IMR-90 (cell line): Measurements from ENCODE around the gene BTN1A1. TPM values are rescaled to one million over a fixed set of nuclear protein-coding genes. Genes with fewer than 3 reads are reported as not detected.

Experiments used
- ATAC-seq: fragments of 200-7000 bp; cut with Tn5 transposase; 2 replicates; pipeline ENCODE4 v1.9.1; 2020; ENCODE audit warnings: low read depth, mild to moderate bottlenecking, moderate library complexity
- BruUV-seq: library from RNA; stranded (reverse); fragments of 400-500 nt; replicated peaks from 2 replicates; lab custom pipeline; 2021; lab: Mats Ljungman, UMichigan
- CTCF ChIA-PET: fragments of 300-600 bp; formaldehyde crosslinking; extraction: SDS; loops from one replicate; lab custom pipeline; 2021; ENCODE audit warnings: antibody characterized with exemption; lab: Yijun Ruan, JAX
- POLR2A ChIA-PET: fragments of 300-600 bp; sonication (Branson Sonifier 250); formaldehyde crosslinking; loops from one replicate; lab custom pipeline; 2022; ENCODE audit warnings: antibody characterized with exemption; ENCODE audit not compliant: unreplicated experiment; lab: Charles Lee
- DNase-seq: peaks from one replicate; pipeline ENCODE4 v3.0.0; 2013
- H2AFZ ChIP-seq: replicated peaks from 2 replicates; pipeline ENCODE3; 2013; ENCODE audit warnings: low read length, mild to moderate bottlenecking; ENCODE audit not compliant: poor library complexity
- H2AK5ac ChIP-seq: 2 replicates; pipeline ENCODE4 v1.6.1; 2013; ENCODE audit warnings: low read depth, low read length, inconsistent platforms
- H2AK9ac ChIP-seq: replicated peaks from 2 replicates; pipeline ENCODE3; 2013; ENCODE audit warnings: mild to moderate bottlenecking, low read depth, low read length, moderate library complexity; ENCODE audit not compliant: poor library complexity
- H2BK120ac ChIP-seq: 2 replicates; pipeline ENCODE4 v1.6.1; 2013; ENCODE audit warnings: low read depth, low read length, inconsistent platforms
- H2BK15ac ChIP-seq: 3 replicates; pipeline ENCODE4 v1.6.1; 2013; ENCODE audit warnings: low read depth, low read length, inconsistent platforms
- H2BK20ac ChIP-seq: 2 replicates; pipeline ENCODE4 v1.6.1; 2013; ENCODE audit warnings: low read depth, mild to moderate bottlenecking, inconsistent platforms, low read length, moderate library complexity
- H2BK5ac ChIP-seq: 2 replicates; pipeline ENCODE4 v1.6.1; 2013; ENCODE audit warnings: mild to moderate bottlenecking, low read depth, low read length, inconsistent platforms; ENCODE audit not compliant: poor library complexity, severe bottlenecking
- H3K14ac ChIP-seq: replicated peaks from 2 replicates; pipeline ENCODE4 v1.6.1; 2013; ENCODE audit warnings: low read depth, low read length, inconsistent platforms
- H3K18ac ChIP-seq: 2 replicates; pipeline ENCODE4 v1.6.1; 2013; ENCODE audit warnings: low read depth, low read length, control low read depth
- H3K23ac ChIP-seq: 2 replicates; pipeline ENCODE4 v1.6.1; 2013; ENCODE audit warnings: low read depth, low read length, inconsistent platforms
- H3K27ac ChIP-seq: 2 replicates; pipeline ENCODE4 v1.5.1; 2013; ENCODE audit warnings: mild to moderate bottlenecking, control low read depth, low read length; ENCODE audit not compliant: insufficient read depth
- H3K27me3 ChIP-seq: 2 replicates; pipeline ENCODE4 v1.6.1; 2013; ENCODE audit warnings: low read length; ENCODE audit not compliant: control insufficient read depth, insufficient read depth
- H3K36me3 ChIP-seq: 2 replicates; pipeline ENCODE4 v1.6.1; 2013; ENCODE audit warnings: low read length, mixed read lengths; ENCODE audit not compliant: control insufficient read depth, insufficient read depth
- H3K4ac ChIP-seq: 2 replicates; pipeline ENCODE4 v1.6.1; 2013; ENCODE audit warnings: low read depth, low read length, inconsistent platforms
- H3K4me1 ChIP-seq: 2 replicates; pipeline ENCODE4 v1.6.1; 2013; ENCODE audit warnings: low read length, mixed read lengths; ENCODE audit not compliant: control insufficient read depth, insufficient read depth
- H3K4me2 ChIP-seq: 2 replicates; pipeline ENCODE4 v1.6.1; 2013; ENCODE audit warnings: low read depth, mild to moderate bottlenecking, control low read depth, low read length, moderate library complexity
- H3K4me3 ChIP-seq: 2 replicates; pipeline ENCODE4 v1.5.1; 2013; ENCODE audit warnings: low read depth, mild to moderate bottlenecking, control low read depth, low read length, moderate library complexity; ENCODE audit not compliant: insufficient read depth
- H3K56ac ChIP-seq: 2 replicates; pipeline ENCODE4 v1.6.1; 2013; ENCODE audit warnings: low read length, inconsistent platforms; ENCODE audit not compliant: insufficient read depth; ENCODE audit errors: extremely low read depth
- H3K79me1 ChIP-seq, 2 experiments: 2 replicates each; pipeline ENCODE4 v1.6.1; 2013; ENCODE audit warnings: low read length in 2 of 2, inconsistent platforms in 1 of 2, low read depth in 1 of 2
- H3K9ac ChIP-seq: 2 replicates; pipeline ENCODE4 v1.6.1; 2013; ENCODE audit warnings: low read depth, low read length, control low read depth
- H3K9me1 ChIP-seq: 2 replicates; pipeline ENCODE4 v1.6.1; 2013; ENCODE audit warnings: low read length, inconsistent platforms; ENCODE audit not compliant: insufficient read depth
- H3K9me3 ChIP-seq: 2 replicates; pipeline ENCODE4 v1.6.1; 2013; ENCODE audit warnings: low read length; ENCODE audit not compliant: control insufficient read depth, insufficient read depth
- H4K20me1 ChIP-seq: 2 replicates; pipeline ENCODE4 v1.6.1; 2013; ENCODE audit warnings: low read length, inconsistent platforms; ENCODE audit not compliant: insufficient read depth
- H4K5ac ChIP-seq: 2 replicates; pipeline ENCODE4 v1.6.1; 2013; ENCODE audit warnings: mild to moderate bottlenecking, low read depth, low read length, control low read depth
- H4K8ac ChIP-seq, 2 experiments: 2 replicates each; pipeline ENCODE4 v1.6.1; 2013; ENCODE audit warnings: low read depth in 2 of 2, low read length in 2 of 2, control low read depth in 1 of 2, inconsistent platforms in 1 of 2
- H4K91ac ChIP-seq: 2 replicates; pipeline ENCODE4 v1.6.1; 2013; ENCODE audit warnings: low read depth, low read length, inconsistent platforms; ENCODE audit not compliant: insufficient read depth
- FOS ChIP-seq: fragments of 150-350 bp; IDR thresholded peaks from 2 replicates; pipeline ENCODE4 v1.6.1; 2016; ENCODE audit warnings: low read depth, low read length
- MXI1 ChIP-seq: IDR thresholded peaks from 2 replicates; pipeline ENCODE4 v1.6.1; 2012; ENCODE audit warnings: low read depth, mild to moderate bottlenecking, low read length, moderate library complexity, borderline replicate concordance
- USF2 ChIP-seq: fragments of 150-350 bp; IDR thresholded peaks from 2 replicates; pipeline ENCODE4 v1.6.1; 2017; ENCODE audit warnings: mild to moderate bottlenecking, antibody characterized with exemption, low read length, low read depth
- WGBS, 2 experiments: methylation state at CpG; one replicate each; pipeline versions ENCODE4 v1.1.5 to v1.1.7; 2013; ENCODE audit warnings: missing lambda C conversion rate in 2 of 2; ENCODE audit not compliant: insufficient read length in 1 of 2; ENCODE audit errors: extremely low coverage in 2 of 2; 5-methylcytosine and 5-hydroxymethylcytosine counted together
- dilution Hi-C: fragments of 300-500 bp; cut with HindIII; formaldehyde crosslinking; loops from one replicate; pipeline ENCODE4 v1.14.3; 2018; ENCODE audit warnings: low sequenced_read_pairs; ENCODE audit not compliant: unreplicated experiment
- in situ Hi-C: fragments of 300-500 bp; cut with MboI; formaldehyde crosslinking; loops from 3 replicates; pipeline ENCODE4 v1.14.3; 2019; ENCODE audit warnings: low sequenced_read_pairs, inconsistent platforms, mixed read lengths
- intact Hi-C: fragments of 100-400 bp; cut with micrococcal nuclease; formaldehyde crosslinking; loops from 2 replicates; pipeline ENCODE4 v1.10.0; 2022
- polyA plus RNA-seq, 3 experiments: library from polyadenylated mRNA; depleted of rRNA; stranded (reverse); fragments of >200 nt; gene quantifications; 2 replicates each; pipeline ENCODE4 v1.2.3, GENCODE V29; 2012; ENCODE audit warnings: low replicate concordance in 1 of 3
- total RNA-seq: library from RNA; depleted of rRNA; stranded (reverse); fragments of >200 nt; gene quantifications from 2 replicates; pipeline ENCODE4 v1.2.3, GENCODE V29; 2012

Gene BTN1A1
- total and polyA plus RNA-seq, 2 of the 4 experiments (the other 2 are of a cell fraction), result not detected

GRCh38 chr6:26478985-26479278 is 21.2 kb upstream of the BTN1A1 start:
- Histone ChIP-seq H3K36me3 (no peaks in the 10 kb centered on the region), H2AFZ (peak overlapping the region; percentile 45), H3K27me3 (no peaks in the 10 kb centered on the region), H3K4me1 (peaks cover 17% of the 10 kb centered on the region), H3K79me1 (peaks cover 4 to 19% of the 10 kb centered on the region in 2 experiments), H2BK20ac (0 out of 2 replicates have a peak overlapping the region, but pooled peaks have one; percentile 13), H3K56ac (no peak overlapping the region), H4K8ac (peak overlapping the region in 1 of 2 experiments; percentile 4; a peak in 2 of 4 replicates), H4K5ac (no peak overlapping the region), H2BK120ac (peak overlapping the region; percentile 13), H2BK15ac (no peak overlapping the region), H3K9me3 (no peaks in the 10 kb centered on the region), H3K14ac (0 out of 2 replicates have a peak overlapping the region, but pooled peaks have one; percentile 40), H3K4ac (peak overlapping the region; percentile 50; the same call in 1 of the 2 replicates), H2AK9ac (no peak overlapping the region), H4K91ac (no peak overlapping the region), H3K27ac (no peak overlapping the region), H3K23ac (peak overlapping the region; percentile 44; the same call in 1 of the 2 replicates), H3K4me2 (peak overlapping the region; percentile 2; the same call in 1 of the 2 replicates), H3K18ac (no peak overlapping the region; the same call in 1 of the 2 replicates), H4K20me1 (no peaks in the 10 kb centered on the region), H3K9ac (no peak overlapping the region), H2BK5ac (peak overlapping the region; percentile 12), H2AK5ac (no peak overlapping the region), H3K9me1 (peaks cover 9% of the 10 kb centered on the region), H3K4me3 (no peak overlapping the region)
- TF ChIP-seq FOS (no peak), MXI1 (no peak), USF2 (no peak)
- no TSS peak for BruUV-seq
- CTCF ChIA-PET, result no interaction called here
- DNase-seq, result no peak
- POLR2A ChIA-PET, result no interaction called here
- 57% methylated on average over 1 of the region's 3 CpGs; no CpG with 5 or more reads in 1 of the 2 experiments for whole genome bisulfite sequencing, 2 experiments
- dilution Hi-C loops (no loop called here), intact Hi-C loops (no loop called here), in situ Hi-C loops (no loop called here)
- no peak for ATAC-seq
